HepG2 (cell line): Measurements from ENCODE around the gene FOXD1. TPM values are rescaled to one million over a fixed set of nuclear protein-coding genes. Genes with fewer than 3 reads are reported as not detected.

ENCODE experiments used
- CEBPB ChIP-seq: IDR thresholded peaks from 2 replicates; pipeline ENCODE4 v1.6.1; 2011; ENCODE audit warnings: low read depth, low read length, improper control_type of control experiment, borderline replicate concordance
- E2F1 ChIP-seq: sonication (generic); formaldehyde crosslinking; IDR thresholded peaks from 2 replicates; pipeline ENCODE4 v1.5.0; 2020; ENCODE audit warnings: missing genetic modification reagents
- MEIS2 ChIP-seq: sonication (generic); formaldehyde crosslinking; IDR thresholded peaks from 2 replicates; pipeline ENCODE4 v1.9.0; 2021; ENCODE audit warnings: mild to moderate bottlenecking, missing genetic modification reagents
- MYNN ChIP-seq: sonication (generic); formaldehyde crosslinking; IDR thresholded peaks from 2 replicates; pipeline ENCODE4 v1.4.0; 2020; ENCODE audit warnings: mild to moderate bottlenecking, low read depth, missing genetic modification reagents
- NCOA5 ChIP-seq: sonication (generic); formaldehyde crosslinking; IDR thresholded peaks from 2 replicates; pipeline ENCODE4 v1.4.0; 2020; ENCODE audit warnings: missing genetic modification reagents
- NFE2 ChIP-seq: sonication (generic); formaldehyde crosslinking; IDR thresholded peaks from 2 replicates; pipeline ENCODE4 v1.4.0; 2020; ENCODE audit warnings: missing genetic modification reagents
- PHF21A ChIP-seq: sonication (generic); formaldehyde crosslinking; IDR thresholded peaks from 2 replicates; pipeline ENCODE4 v1.5.0; 2020; ENCODE audit warnings: mild to moderate bottlenecking, missing genetic modification reagents
- SALL1 ChIP-seq: sonication (generic); formaldehyde crosslinking; IDR thresholded peaks from 2 replicates; pipeline ENCODE4 v1.8.0; 2022; ENCODE audit warnings: mild to moderate bottlenecking, missing genetic modification reagents
- SAP130 ChIP-seq: IDR thresholded peaks from 2 replicates; pipeline ENCODE4 v1.6.1; 2016; ENCODE audit warnings: low read depth
- ZBTB44 ChIP-seq: sonication (generic); formaldehyde crosslinking; IDR thresholded peaks from 2 replicates; pipeline ENCODE4 v1.4.0; 2020; ENCODE audit warnings: missing genetic modification reagents
- ZNF280D ChIP-seq: sonication (generic); formaldehyde crosslinking; IDR thresholded peaks from 2 replicates; pipeline ENCODE4 v1.5.1; 2020; ENCODE audit warnings: mild to moderate bottlenecking, missing genetic modification reagents
- ZNF646 ChIP-seq: sonication (generic); formaldehyde crosslinking; IDR thresholded peaks from 2 replicates; pipeline ENCODE4 v1.9.0; 2021; ENCODE audit warnings: mild to moderate bottlenecking, missing genetic modification reagents
- ZNF891 ChIP-seq: sonication (generic); formaldehyde crosslinking; IDR thresholded peaks from 2 replicates; pipeline ENCODE4 v1.5.0; 2020; ENCODE audit warnings: mild to moderate bottlenecking, missing genetic modification reagents
- ZSCAN21 ChIP-seq: sonication (generic); formaldehyde crosslinking; IDR thresholded peaks from 2 replicates; pipeline ENCODE4 v1.8.0; 2022; ENCODE audit warnings: mild to moderate bottlenecking, missing genetic modification reagents, moderate library complexity, borderline replicate concordance
- ZUFSP ChIP-seq: sonication (generic); formaldehyde crosslinking; IDR thresholded peaks from 2 replicates; pipeline ENCODE4 v1.9.0; 2021; ENCODE audit warnings: missing genetic modification reagents, mild to moderate bottlenecking, borderline replicate concordance
- polyA plus RNA-seq, 8 experiments: library from polyadenylated mRNA; depleted of rRNA in 3 of 8; stranded (reverse) in 7 of 8; unstranded in 1 of 8; fragments of >200 nt; fragmentation: Illumina TruSeq in 4 of 8; extraction: Trizol in 4 of 8; gene quantifications; 2 replicates each; pipeline versions ENCODE4 v1.2.1 to v1.2.3, GENCODE V29; 2011 to 2016; ENCODE audit warnings: low read depth in 4 of 8, missing spikeins in 1 of 8, mixed read lengths in 1 of 8; ENCODE audit not compliant: insufficient read depth in 1 of 8
- total RNA-seq, 5 experiments: library from RNA; depleted of rRNA; stranded (reverse); fragments of >200 nt; fragmentation: Illumina TruSeq; extraction: Trizol; gene quantifications; 2 replicates each; pipeline ENCODE4 v1.2.3, GENCODE V29; 2016; ENCODE audit warnings: low read depth in 1 of 5

Gene FOXD1
- total and polyA plus RNA-seq, 2 of the 13 experiments (the other 11 are each of a cell fraction or from before 2014, with no cell fraction given): 0.04 to 0.05 TPM

- TF ChIP-seq E2F1 (CRISPR knock-in tag): no peak; the same call in 1 of the 2 replicates
- TF ChIP-seq MEIS2: peak; percentile 25; the same call in 1 of the 2 replicates
- TF ChIP-seq CEBPB: no peak
- TF ChIP-seq ZSCAN21 (CRISPR knock-in tag): peak; percentile 54; the same call in 1 of the 2 replicates
- TF ChIP-seq SALL1: peak; percentile 63
- TF ChIP-seq NFE2 (CRISPR knock-in tag): no peak
- TF ChIP-seq ZNF646 (CRISPR knock-in tag): no peak
- TF ChIP-seq ZNF280D (CRISPR knock-in tag): 0 out of 2 replicates have a peak, but pooled peaks have one; percentile 42
- no peak for TF ChIP-seq MYNN (CRISPR knock-in tag)
- TF ChIP-seq ZNF891 (CRISPR knock-in tag): no peak
- TF ChIP-seq PHF21A (CRISPR knock-in tag): peak; percentile 11; the same call in 1 of the 2 replicates
- TF ChIP-seq NCOA5 (CRISPR knock-in tag): no peak
- no peak for TF ChIP-seq ZBTB44 (CRISPR knock-in tag)
- no peak for TF ChIP-seq ZUFSP (CRISPR knock-in tag)
- TF ChIP-seq SAP130 (CRISPR knock-in tag): no peak
Measured at GRCh38 chr5:73436535-73437100, 12.0 kb downstream of the FOXD1 start (continued).
